ENCODE measurements around the gene IGSF21.

Gene IGSF21

GRCh38 chr1:18118491-18118890, 10.9 kb downstream of the IGSF21 start:
- DNase-seq (ENCODE audit: low read depth): no peak
- TF ChIP-seq CTCF (IDR thresholded peaks at IDR 0.05; ENCODE audit: insufficient read depth, low read depth, low read length, missing control alignments): no peak

GRCh38 chr1:18119289-18119688, 11.7 kb downstream of the IGSF21 start:
- no peak overlapping the region for H3K4me3 ChIP-seq (ENCODE audit: low read length)

More at GRCh38 chr1:18118491-18118890, 10.9 kb downstream of the IGSF21 start:
- no peak overlapping the region for H3K4me3 ChIP-seq (ENCODE audit: low read length)

GRCh38 chr1:18119771-18120377, 12.3 kb downstream of the IGSF21 start:
- no peak for TF ChIP-seq CTCF (IDR thresholded peaks at IDR 0.05; ENCODE audit: insufficient read depth, low read depth, low read length, missing control alignments)
- H3K4me3 ChIP-seq (ENCODE audit: low read length): no peak overlapping the region
- DNase-seq (ENCODE audit: low read depth): no peak

More at GRCh38 chr1:18119289-18119688, 11.7 kb downstream of the IGSF21 start:
- no peak for TF ChIP-seq CTCF (IDR thresholded peaks at IDR 0.05; ENCODE audit: insufficient read depth, low read depth, low read length, missing control alignments)
- DNase-seq (ENCODE audit: low read depth): no peak

- H3K4me3 ChIP-seq (ENCODE audit: low read length): no peak overlapping the region
- DNase-seq (ENCODE audit: low read depth): no peak
- no peak for TF ChIP-seq CTCF (IDR thresholded peaks at IDR 0.05; ENCODE audit: insufficient read depth, low read depth, low read length, missing control alignments)
These were observed 13.0 kb downstream of the IGSF21 start for GRCh38 chr1:18120638-18121037.

GRCh38 chr1:18121072-18121820, 13.6 kb downstream of the IGSF21 start:
- TF ChIP-seq CTCF (IDR thresholded peaks at IDR 0.05; ENCODE audit: insufficient read depth, low read depth, low read length, missing control alignments): no peak
- DNase-seq (ENCODE audit: low read depth): no peak
- H3K4me3 ChIP-seq (ENCODE audit: low read length): no peak overlapping the region

- TF ChIP-seq CTCF (IDR thresholded peaks at IDR 0.05; ENCODE audit: insufficient read depth, low read depth, low read length, missing control alignments): no peak
- no peak overlapping the region for H3K4me3 ChIP-seq (ENCODE audit: low read length)
- DNase-seq (ENCODE audit: low read depth): no peak
These were observed 15.9 kb downstream of the IGSF21 start for GRCh38 chr1:18123467-18123992.

All from epithelial cell of esophagus (primary cell).